ENCODE measurements around the gene CA10. TPM values are rescaled to one million over a fixed set of nuclear protein-coding genes. Genes with fewer than 3 reads are reported as not detected.

CA10 gene
- total RNA-seq, 4 donors from 2014 or later, result not detected

- ATAC-seq (ENCODE audit: low FRiP score), result no peak
- no peak for DNase-seq (ENCODE audit: low spot score)
- no peak for TF ChIP-seq CTCF (IDR thresholded peaks at IDR 0.05)
These were observed 254.1 kb downstream of the CA10 start for GRCh38 chr17:51904379-51904778.

GRCh38 chr17:51901242-51901641 is 257.3 kb downstream of the CA10 start:
- TF ChIP-seq CTCF (IDR thresholded peaks at IDR 0.05), result no peak
- no peak for DNase-seq (ENCODE audit: low spot score)
- ATAC-seq (ENCODE audit: low FRiP score), result no peak

- ATAC-seq (ENCODE audit: low FRiP score) (no peak), DNase-seq (ENCODE audit: low spot score) (no peak)
- TF ChIP-seq CTCF (IDR thresholded peaks at IDR 0.05), result no peak
These were observed 266.6 kb downstream of the CA10 start for GRCh38 chr17:51891936-51892335.

- ATAC-seq (ENCODE audit: low FRiP score), result no peak
- DNase-seq (ENCODE audit: low spot score), result no peak
These were observed 267.8 kb downstream of the CA10 start for GRCh38 chr17:51890710-51891109.

GRCh38 chr17:51888816-51889215 is 269.7 kb downstream of the CA10 start:
- DNase-seq (ENCODE audit: low spot score), result no peak
- no peak for ATAC-seq (ENCODE audit: low FRiP score)
- TF ChIP-seq CTCF (IDR thresholded peaks at IDR 0.05), result no peak

More at GRCh38 chr17:51890710-51891109, 267.8 kb downstream of the CA10 start:
- no peak for TF ChIP-seq CTCF (IDR thresholded peaks at IDR 0.05)

- ATAC-seq (ENCODE audit: low FRiP score), result no peak
- no peak for DNase-seq (ENCODE audit: low spot score)
These were observed 281.5 kb downstream of the CA10 start for GRCh38 chr17:51876986-51877385.

More at GRCh38 chr17:51876986-51877385, 281.5 kb downstream of the CA10 start:
- TF ChIP-seq CTCF (IDR thresholded peaks at IDR 0.05), result no peak
